DLD1 (cell line): ENCODE data around the gene RGS12.

Experiments
- in situ Hi-C: cut with HindIII; loops from 2 replicates; pipeline ENCODE4 v1.10.0; 2017; ENCODE audit warnings: low sequenced_read_pairs

Gene RGS12

GRCh38 chr4:3328814-3329663 is 36.2 kb downstream of the RGS12 start:
- in situ Hi-C loops, result no loop called here

DNA sequence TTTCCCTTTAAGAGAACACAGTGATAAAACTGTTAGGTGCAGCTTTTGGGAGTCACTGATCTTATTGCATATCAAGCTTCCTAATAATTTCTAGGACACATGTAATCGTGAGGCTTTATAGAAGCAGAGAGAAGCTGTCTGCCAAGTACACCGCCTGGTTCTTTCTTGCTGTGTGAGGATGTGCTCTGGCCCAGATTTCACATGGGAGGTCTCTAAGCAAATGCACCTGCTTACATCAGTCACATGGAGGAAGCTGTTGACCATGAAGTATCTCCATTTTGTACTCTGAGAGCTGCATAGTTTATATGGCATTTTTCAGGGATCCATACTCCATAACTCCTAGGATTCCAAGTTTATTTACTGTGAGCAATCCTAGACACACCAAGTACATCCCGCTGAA is 37.1 kb downstream of the RGS12 start:
- in situ Hi-C loops, result no loop called here

- in situ Hi-C loops, result no loop called here
Measured at GRCh38 chr4:3330707-3331106, 37.9 kb downstream of the RGS12 start.

DNA sequence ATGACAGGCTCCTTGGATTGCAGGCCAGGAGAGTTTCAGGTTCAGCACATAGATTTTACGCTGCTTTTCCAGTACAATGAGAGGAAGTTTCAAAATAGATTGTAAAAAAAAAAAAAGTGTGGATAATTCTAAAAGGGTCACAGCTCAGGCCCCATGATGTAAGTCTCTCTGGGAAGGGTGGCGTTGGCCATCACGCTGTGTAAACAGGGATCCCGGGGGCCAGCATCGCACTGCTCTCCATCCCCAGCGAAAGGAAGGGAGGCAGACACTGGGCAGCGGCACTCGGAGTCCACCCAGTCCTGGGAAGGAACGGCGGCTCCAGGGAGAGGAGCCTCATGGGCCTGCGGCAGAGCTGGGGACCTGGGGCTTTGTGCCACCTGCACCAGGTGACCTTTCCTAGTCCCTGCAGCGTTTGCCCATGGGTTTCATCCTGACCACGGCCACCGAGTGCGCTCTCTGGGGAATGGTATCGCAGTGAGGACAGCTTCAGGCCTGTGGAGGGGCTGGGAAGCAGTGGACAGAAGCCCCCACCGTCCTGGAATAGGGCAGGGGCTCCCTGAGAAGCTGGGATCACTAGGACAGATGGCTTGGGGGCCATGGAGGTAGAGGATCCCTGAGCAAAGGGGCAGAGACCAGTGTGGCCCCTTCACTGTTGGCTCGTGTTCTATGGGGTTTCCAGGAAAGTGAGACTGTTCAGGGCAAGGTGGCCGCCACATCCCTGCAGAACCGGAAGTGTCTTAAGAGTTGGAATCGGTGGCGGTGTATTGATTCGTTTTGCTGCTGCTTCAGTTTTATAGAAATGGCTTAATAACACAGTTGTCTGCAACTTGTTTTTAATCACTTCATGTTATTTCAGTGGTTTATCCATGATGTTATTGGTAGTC is 38.9 kb downstream of the RGS12 start:
- in situ Hi-C loops, result no loop called here

DNA sequence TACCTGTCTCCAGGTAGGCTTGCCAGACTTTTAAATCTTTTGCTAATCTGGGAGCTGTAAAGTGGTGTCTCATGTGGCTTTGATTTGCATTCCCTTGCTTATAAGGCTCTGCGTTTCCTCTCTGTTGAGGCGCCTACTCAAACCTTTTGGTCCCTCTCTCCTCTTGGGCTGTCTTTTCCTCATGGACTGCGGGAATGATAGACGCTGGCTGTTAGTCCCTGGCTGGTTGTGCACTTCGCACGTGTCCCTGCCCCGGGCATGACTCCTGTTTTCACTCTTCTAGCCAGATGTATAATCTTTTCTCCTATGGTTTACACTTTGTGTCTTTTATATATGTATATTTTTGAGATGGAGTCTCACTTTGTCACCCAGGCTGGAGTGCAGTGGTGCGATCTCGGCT is 39.7 kb downstream of the RGS12 start:
- in situ Hi-C loops, result no loop called here

GRCh38 chr4:3334316-3334715 is 41.5 kb downstream of the RGS12 start:
- in situ Hi-C loops, result no loop called here

DNA sequence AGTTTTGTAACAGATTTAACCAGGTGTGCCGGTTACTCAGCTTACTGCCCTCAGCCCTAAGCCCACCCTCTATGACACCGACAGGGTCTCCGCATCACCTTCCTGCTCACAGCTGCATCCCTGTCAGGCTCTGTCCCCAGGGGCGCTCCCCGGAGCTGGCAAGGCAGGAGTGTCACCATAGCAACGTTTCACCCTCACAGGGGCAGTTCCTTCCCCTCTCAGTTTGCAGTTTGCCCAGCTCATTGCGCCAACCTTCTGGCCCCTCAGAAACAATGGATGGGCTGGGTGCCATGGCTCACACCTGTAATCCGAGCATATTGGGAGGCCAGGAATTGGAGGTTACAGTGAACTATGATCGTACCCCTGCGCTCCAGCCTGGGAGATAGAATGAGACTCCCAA is 42.6 kb downstream of the RGS12 start:
- in situ Hi-C loops, result no loop called here

GRCh38 chr4:3335982-3336381 is 43.2 kb downstream of the RGS12 start:
- in situ Hi-C loops, result no loop called here

- in situ Hi-C loops, result no loop called here
Measured at GRCh38 chr4:3336382-3337356, 43.8 kb downstream of the RGS12 start.

DNA sequence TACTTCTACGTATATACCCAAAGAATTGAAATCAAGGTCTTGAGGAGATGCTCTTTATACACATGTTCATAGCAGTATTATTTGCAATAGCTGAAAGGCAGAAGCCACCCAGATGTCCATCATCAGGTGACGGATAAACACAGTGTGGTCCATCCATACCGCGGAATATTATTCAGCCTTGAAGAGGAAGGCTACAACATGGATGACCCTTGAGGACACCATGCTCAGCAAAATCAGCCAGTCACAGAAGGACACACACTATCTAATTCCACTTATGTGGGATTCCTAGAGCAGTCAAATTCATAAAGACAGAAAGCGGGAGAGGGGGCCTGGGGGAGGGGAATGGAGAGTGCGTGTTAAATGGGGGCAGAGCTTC is 44.5 kb downstream of the RGS12 start:
- in situ Hi-C loops, result no loop called here

- in situ Hi-C loops, result no loop called here
Measured at GRCh38 chr4:3337811-3338210, 45.0 kb downstream of the RGS12 start.

DNA sequence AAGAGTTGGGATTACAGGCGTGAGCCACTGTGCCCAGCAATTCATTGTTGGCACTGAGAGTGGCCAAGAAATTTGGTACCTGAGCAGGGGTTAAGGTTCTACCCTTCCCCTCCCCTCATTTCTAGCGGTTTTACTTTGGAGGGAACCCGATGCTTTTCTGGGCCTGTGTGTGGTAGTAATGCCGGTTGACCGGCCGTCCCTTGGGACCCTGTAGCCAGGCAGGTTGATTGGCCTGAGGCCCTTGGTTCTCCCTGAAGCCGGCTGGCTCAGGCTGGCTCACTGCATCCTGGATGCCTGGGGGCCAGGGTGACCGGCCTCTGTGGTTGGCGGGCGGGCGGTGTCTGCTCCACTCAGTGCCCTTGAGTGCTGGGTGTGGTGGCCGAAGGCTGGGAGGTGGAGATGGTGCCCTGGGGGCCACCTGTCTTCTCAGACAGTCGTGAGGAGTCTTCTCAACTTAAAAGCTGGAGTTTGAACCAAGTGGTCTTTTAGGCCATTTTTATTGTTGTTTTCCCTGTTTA is 45.6 kb downstream of the RGS12 start:
- in situ Hi-C loops, result no loop called here

- in situ Hi-C loops, result no loop called here
Measured at GRCh38 chr4:3338976-3339531, 46.2 kb downstream of the RGS12 start.

DNA sequence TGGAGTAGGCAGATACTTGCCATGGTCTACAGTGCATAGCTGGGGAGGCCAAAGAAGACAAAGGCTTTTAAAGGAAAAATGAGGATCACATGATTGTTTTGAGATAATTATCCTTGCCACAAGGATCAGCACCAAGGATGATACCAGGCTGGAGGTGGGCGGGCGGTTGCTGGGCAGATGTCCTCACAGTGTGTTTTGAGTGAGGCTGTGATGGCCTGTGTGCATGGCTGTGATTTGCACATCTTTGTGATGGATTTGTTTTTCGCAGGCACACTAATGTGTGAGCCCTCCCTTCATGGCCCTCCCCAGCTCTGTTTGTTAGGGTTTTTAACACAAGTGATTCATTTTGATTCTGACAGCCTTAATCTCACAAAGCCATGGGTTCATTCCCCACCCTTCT is 46.8 kb downstream of the RGS12 start:
- in situ Hi-C loops, result no loop called here

- in situ Hi-C loops, result no loop called here
Measured at GRCh38 chr4:3340038-3340699, 47.3 kb downstream of the RGS12 start.

- in situ Hi-C loops, result no loop called here
Measured at GRCh38 chr4:3340700-3341083, 47.9 kb downstream of the RGS12 start.

GRCh38 chr4:3341760-3342159 is 48.9 kb downstream of the RGS12 start:
- in situ Hi-C loops, result no loop called here

GRCh38 chr4:3342182-3342854 is 49.5 kb downstream of the RGS12 start:
- in situ Hi-C loops, result no loop called here
